ENCODE results near the gene GATC.

Gene GATC

DNA sequence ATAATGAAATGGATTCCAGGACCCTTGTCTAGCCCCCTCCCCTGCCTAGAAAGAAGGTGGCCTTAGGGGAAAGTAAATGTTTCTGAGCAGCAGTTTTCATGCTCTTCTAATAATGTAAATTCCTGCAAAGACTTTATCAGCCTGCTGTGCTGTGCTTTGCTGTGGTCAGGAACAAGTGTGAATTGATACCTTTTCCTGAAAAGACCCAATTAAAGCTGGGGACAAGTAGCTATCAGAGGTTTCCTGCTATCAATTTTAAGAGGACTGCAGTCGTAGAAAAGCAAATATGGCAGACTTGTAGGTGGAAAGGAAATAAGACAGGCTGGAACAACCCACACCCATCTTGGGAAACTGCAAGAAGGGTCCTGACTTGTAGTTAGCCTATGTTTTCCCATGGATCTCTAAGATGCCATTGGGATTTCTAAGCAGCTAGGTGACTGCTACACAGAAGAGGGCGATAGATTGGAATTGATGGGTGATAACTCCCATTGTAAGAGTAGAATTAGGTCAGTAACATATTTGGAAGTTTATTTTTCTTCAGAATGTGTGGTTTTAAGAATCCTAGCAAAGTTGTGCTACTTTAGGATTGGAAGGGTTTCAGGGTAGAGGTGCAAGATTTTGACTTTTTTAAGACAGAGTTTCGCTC, 52.7 kb downstream of the GATC start:
- H3K9me3 ChIP-seq (ENCODE audit: control insufficient read depth, low read length): no peaks in the 10 kb centered on the region
- H3K4me3 ChIP-seq (ENCODE audit: extremely low read depth, insufficient read depth, low read length, poor library complexity, severe bottlenecking): no peak overlapping the region
- H3K36me3 ChIP-seq (ENCODE audit: control insufficient read depth, insufficient read depth, low read length): peaks cover 57% of the 10 kb centered on the region
- WGBS, 2 experiments (ENCODE audit: insufficient coverage in 2 of 2): 85 to 100% methylated on average over 2 to 3 of the region's 3 CpGs
- no peak overlapping the region for H3K27ac ChIP-seq (ENCODE audit: low read depth, low read length, severe bottlenecking)
- H3K4me1 ChIP-seq (ENCODE audit: control insufficient read depth, insufficient read depth, low read length, poor library complexity, severe bottlenecking): peaks cover 3% of the 10 kb centered on the region

DNA sequence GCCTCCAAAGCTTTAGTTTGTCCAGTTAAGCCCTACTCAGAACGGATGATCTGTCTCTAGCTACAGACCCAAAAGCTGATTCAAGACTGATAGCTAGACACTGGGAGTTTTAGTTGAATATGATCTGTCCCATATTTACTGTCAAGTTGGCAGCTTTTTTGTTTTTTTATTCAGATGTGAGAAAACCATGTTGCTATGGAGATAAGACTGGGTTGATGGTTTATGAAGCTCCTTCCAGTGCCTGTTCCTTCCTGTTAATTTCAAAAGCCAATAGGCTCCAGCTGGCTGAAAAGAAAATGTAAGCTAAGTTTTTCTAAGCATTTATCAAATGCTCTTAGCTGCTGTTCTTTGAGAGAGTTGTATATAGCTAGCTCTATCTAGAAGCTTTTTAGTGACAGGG, 54.3 kb downstream of the GATC start:
- Histone ChIP-seq H3K4me1 (ENCODE audit: control insufficient read depth, insufficient read depth, low read length, poor library complexity, severe bottlenecking) (peaks cover 3% of the 10 kb centered on the region), H3K4me3 (ENCODE audit: extremely low read depth, insufficient read depth, low read length, poor library complexity, severe bottlenecking) (no peak overlapping the region), H3K9me3 (ENCODE audit: control insufficient read depth, low read length) (no peaks in the 10 kb centered on the region), H3K27ac (ENCODE audit: low read depth, low read length, severe bottlenecking) (no peak overlapping the region), H3K36me3 (ENCODE audit: control insufficient read depth, insufficient read depth, low read length) (peaks cover 63% of the 10 kb centered on the region)
- WGBS, 2 experiments (ENCODE audit: insufficient coverage in 2 of 2): 83 to 100% methylated on average over 1 of the region's 1 CpG

DNA sequence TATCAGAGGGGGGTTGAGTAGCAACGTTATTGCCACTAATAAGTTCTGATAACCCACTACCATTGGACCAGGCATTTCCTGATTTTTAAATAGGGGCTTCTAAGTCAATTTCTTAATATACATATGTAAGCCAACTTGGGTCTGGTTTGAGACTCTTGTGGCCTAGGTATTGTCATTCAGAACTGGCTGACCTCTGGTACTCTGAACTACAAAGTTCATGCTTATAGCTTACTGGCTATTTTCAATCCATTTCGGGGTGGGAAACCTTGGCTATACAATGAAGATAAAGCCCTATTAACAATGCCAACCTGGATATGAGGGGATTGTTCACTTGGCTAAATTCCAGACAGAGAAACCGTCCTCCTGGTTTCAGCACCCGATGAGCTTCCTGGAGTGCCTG, 58.3 kb downstream of the GATC start:
- Histone ChIP-seq H3K27ac (ENCODE audit: low read depth, low read length, severe bottlenecking) (no peak overlapping the region), H3K4me3 (ENCODE audit: extremely low read depth, insufficient read depth, low read length, poor library complexity, severe bottlenecking) (no peak overlapping the region), H3K4me1 (ENCODE audit: control insufficient read depth, insufficient read depth, low read length, poor library complexity, severe bottlenecking) (no peaks in the 10 kb centered on the region), H3K36me3 (ENCODE audit: control insufficient read depth, insufficient read depth, low read length) (peaks cover 67% of the 10 kb centered on the region), H3K9me3 (ENCODE audit: control insufficient read depth, low read length) (no peaks in the 10 kb centered on the region)
- WGBS, 2 experiments (ENCODE audit: insufficient coverage in 2 of 2): 53 to 66% methylated on average over 2 of the region's 4 CpGs

DNA sequence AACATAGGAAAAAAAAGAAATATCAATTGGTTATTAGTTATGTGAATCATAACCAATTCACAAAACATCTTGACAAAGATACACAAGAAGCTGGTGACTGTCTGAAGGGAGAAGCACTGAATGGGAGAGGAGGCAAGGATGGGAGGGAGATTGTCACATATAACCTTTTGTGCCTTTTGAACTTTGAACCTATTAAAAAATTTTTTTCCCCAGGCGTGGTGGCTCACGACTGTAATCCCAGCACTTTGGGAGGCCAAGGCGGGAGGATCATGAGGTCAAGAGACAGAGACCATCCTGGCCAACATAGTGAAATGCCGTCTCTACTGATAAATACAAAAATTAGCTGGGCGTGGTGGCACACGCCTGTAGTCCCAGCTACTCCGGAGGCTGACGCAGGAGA, 62.3 kb downstream of the GATC start:
- H3K36me3 ChIP-seq (ENCODE audit: control insufficient read depth, insufficient read depth, low read length): peaks cover 59% of the 10 kb centered on the region
- 97 to 98% methylated on average over 7 to 8 of the region's 8 CpGs for WGBS, 2 experiments (ENCODE audit: insufficient coverage in 2 of 2)
- H3K4me1 ChIP-seq (ENCODE audit: control insufficient read depth, insufficient read depth, low read length, poor library complexity, severe bottlenecking): no peaks in the 10 kb centered on the region
- no peak overlapping the region for H3K27ac ChIP-seq (ENCODE audit: low read depth, low read length, severe bottlenecking)
- no peak overlapping the region for H3K4me3 ChIP-seq (ENCODE audit: extremely low read depth, insufficient read depth, low read length, poor library complexity, severe bottlenecking)
- no peaks in the 10 kb centered on the region for H3K9me3 ChIP-seq (ENCODE audit: control insufficient read depth, low read length)

Measured in mesodermal cell (in vitro differentiated cells).